ENCODE results near the gene C2CD4D.

DNA sequence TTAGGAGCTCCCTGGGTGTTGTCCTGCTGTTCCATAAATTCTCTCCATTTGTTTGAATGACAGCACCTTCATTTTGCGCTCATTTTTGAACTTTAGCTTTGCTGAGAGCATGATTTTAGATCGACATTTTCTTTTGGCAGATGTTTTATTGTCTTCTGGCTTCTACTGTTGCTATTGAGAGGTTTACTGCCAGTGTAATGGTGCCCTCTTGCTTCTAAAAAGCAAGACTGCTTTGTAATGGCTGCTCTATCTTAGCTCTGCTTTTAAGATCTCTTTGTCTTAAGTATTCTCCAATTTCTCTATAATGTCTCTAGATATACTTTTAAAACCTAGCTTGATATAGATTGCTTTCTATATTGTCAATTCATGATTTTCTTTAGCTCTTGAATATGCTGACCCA is 41.9 kb upstream of the C2CD4D start:
- TF ChIP-seq, protein P1, sequence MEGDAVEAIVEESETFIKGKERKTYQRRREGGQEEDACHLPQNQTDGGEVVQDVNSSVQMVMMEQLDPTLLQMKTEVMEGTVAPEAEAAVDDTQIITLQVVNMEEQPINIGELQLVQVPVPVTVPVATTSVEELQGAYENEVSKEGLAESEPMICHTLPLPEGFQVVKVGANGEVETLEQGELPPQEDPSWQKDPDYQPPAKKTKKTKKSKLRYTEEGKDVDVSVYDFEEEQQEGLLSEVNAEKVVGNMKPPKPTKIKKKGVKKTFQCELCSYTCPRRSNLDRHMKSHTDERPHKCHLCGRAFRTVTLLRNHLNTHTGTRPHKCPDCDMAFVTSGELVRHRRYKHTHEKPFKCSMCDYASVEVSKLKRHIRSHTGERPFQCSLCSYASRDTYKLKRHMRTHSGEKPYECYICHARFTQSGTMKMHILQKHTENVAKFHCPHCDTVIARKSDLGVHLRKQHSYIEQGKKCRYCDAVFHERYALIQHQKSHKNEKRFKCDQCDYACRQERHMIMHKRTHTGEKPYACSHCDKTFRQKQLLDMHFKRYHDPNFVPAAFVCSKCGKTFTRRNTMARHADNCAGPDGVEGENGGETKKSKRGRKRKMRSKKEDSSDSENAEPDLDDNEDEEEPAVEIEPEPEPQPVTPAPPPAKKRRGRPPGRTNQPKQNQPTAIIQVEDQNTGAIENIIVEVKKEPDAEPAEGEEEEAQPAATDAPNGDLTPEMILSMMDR (IDR thresholded peaks at IDR 0.05; ENCODE audit: insufficient read depth, low read depth, low read length), result no peak
- TF ChIP-seq EZH2 (IDR thresholded peaks at IDR 0.05; ENCODE audit: insufficient read depth, low read length), result no peak
